ENCODE measurements around the gene LAIR1. TPM values are rescaled to one million over a fixed set of nuclear protein-coding genes. Genes with fewer than 3 reads are reported as not detected.

LAIR1 gene
- total RNA-seq, 1 donor from 2014 or later, result not detected

DNA sequence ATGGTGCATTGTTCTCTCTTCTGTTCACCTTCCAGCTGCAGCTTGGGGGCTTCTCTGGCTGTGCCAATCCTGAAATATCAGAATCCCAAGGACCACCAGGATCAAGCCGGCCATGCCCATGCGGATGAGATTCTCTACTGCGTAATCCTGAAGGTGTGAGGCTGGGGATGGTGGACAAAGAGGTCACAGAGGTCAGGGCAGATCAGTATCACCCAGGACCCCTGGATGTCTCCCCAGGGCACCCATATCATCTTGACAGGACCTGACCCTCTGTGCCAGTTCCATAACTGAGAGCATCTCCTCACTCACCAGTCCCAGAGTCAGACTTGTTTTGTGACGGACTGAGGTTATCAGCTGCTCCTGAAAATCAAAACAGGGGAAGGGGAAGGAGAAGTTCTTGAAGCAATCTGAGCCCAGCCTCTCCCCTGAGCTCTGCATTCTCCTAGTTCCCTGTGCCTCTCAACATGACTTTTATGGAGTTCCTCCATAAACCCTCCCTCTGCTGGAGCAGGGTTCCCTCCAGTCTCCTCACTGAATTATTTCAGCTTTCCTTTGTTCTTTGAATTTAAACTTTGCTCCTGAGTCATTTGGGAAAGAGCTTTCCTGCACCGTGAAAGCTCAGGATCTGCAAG lies 57.2 kb downstream of the LAIR1 start:
- no peaks in the 10 kb centered on the region for H3K36me3 Mint-ChIP-seq (ENCODE audit: insufficient read depth)
- no peak overlapping the region for H3K27ac Mint-ChIP-seq
- H3K9me3 Mint-ChIP-seq (ENCODE audit: low read depth), result no peaks in the 10 kb centered on the region
- no peaks in the 10 kb centered on the region for H3K4me1 Mint-ChIP-seq (ENCODE audit: low read depth)
- no peak overlapping the region for H3K4me3 Mint-ChIP-seq (ENCODE audit: low read depth)
- TF ChIP-seq, protein P1, sequence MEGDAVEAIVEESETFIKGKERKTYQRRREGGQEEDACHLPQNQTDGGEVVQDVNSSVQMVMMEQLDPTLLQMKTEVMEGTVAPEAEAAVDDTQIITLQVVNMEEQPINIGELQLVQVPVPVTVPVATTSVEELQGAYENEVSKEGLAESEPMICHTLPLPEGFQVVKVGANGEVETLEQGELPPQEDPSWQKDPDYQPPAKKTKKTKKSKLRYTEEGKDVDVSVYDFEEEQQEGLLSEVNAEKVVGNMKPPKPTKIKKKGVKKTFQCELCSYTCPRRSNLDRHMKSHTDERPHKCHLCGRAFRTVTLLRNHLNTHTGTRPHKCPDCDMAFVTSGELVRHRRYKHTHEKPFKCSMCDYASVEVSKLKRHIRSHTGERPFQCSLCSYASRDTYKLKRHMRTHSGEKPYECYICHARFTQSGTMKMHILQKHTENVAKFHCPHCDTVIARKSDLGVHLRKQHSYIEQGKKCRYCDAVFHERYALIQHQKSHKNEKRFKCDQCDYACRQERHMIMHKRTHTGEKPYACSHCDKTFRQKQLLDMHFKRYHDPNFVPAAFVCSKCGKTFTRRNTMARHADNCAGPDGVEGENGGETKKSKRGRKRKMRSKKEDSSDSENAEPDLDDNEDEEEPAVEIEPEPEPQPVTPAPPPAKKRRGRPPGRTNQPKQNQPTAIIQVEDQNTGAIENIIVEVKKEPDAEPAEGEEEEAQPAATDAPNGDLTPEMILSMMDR (IDR thresholded peaks at IDR 0.05; ENCODE audit: unreplicated experiment), result no peak
- no peak for DNase-seq (ENCODE audit: low spot score, unreplicated experiment)
- H3K27me3 Mint-ChIP-seq, result peaks cover 14% of the 10 kb centered on the region

DNA sequence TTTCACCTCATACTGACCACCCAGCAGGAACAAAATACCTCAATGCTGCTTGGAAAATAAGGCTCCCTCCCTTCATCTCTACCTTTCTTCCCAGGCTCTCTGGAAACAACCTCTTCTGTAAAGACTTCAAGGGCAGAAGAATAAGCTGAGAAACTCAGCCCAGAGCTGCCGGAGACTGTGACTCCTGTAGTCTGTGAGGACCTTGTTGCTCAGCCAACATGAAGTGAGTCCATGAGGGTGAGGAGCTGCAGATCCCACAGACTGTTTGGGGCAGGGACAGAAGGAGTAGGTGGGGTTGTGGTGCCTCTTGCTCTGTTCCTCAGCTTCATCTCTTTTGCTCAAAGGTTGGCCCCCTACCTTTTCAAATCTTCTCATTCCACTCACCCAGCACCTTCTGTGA lies 59.6 kb downstream of the LAIR1 start:
- peaks cover 22% of the 10 kb centered on the region for H3K27me3 Mint-ChIP-seq
- DNase-seq (ENCODE audit: low spot score, unreplicated experiment), result no peak

DNA sequence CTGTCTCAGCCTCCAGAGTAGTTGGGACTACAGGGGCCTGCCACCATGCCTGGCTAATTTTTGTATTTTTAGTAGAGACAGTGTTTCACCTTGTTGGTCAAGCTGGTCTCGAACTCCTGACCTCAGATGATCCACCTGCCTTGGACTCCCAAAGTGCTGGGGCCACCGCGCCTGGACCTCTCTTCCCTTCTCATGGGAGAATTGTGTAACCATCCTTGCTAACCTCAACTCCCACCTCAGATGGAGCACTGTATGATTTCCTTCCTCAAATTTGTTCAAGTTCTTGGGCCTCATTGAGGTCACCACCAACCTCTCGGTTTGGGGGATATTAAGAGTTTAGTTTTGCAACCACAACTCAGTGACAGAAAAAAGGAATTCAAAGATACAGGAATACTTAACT lies 62.5 kb downstream of the LAIR1 start:
- Mint-ChIP-seq H3K27me3 (peaks cover 34% of the 10 kb centered on the region), H3K27ac (no peak overlapping the region), H3K4me1 (ENCODE audit: low read depth) (no peaks in the 10 kb centered on the region), H3K9me3 (ENCODE audit: low read depth) (no peaks in the 10 kb centered on the region), H3K36me3 (ENCODE audit: insufficient read depth) (no peaks in the 10 kb centered on the region), H3K4me3 (ENCODE audit: low read depth) (no peak overlapping the region)
- no peak for DNase-seq (ENCODE audit: low spot score, unreplicated experiment)
- TF ChIP-seq, protein P1 (IDR thresholded peaks at IDR 0.05; ENCODE audit: unreplicated experiment), result no peak

More for the DNA sequence above, 59.6 kb downstream of the LAIR1 start:
- Mint-ChIP-seq H3K27ac (no peak overlapping the region), H3K9me3 (ENCODE audit: low read depth) (no peaks in the 10 kb centered on the region), H3K4me1 (ENCODE audit: low read depth) (no peaks in the 10 kb centered on the region), H3K36me3 (ENCODE audit: insufficient read depth) (no peaks in the 10 kb centered on the region), H3K4me3 (ENCODE audit: low read depth) (no peak overlapping the region)
- TF ChIP-seq, protein P1 (IDR thresholded peaks at IDR 0.05; ENCODE audit: unreplicated experiment), result no peak

Other genes starting within 250 kb of the LAIR1 start
- gene TFPT, start 249.3 kb downstream of the LAIR1 start, total RNA-seq, result 21.1 and 21.8 TPM in 2 replicates
- gene PRPF31, start 249.2 kb downstream of the LAIR1 start, total RNA-seq, result 71.3 and 78.8 TPM in 2 replicates
- gene CNOT3, start 227.2 kb downstream of the LAIR1 start, total RNA-seq, result 75.4 and 77.3 TPM in 2 replicates
- gene LENG1, start 205.2 kb downstream of the LAIR1 start, total RNA-seq, result 6.8 and 7.2 TPM in 2 replicates
- 119 and 125 TPM in 2 replicates for gene TMC4, start 191.8 kb downstream of the LAIR1 start, total RNA-seq
- gene MBOAT7, start 175.4 kb downstream of the LAIR1 start, total RNA-seq, result 91.5 and 99.1 TPM in 2 replicates
- gene TSEN34, start 173.6 kb downstream of the LAIR1 start, total RNA-seq, result 38.6 and 39.7 TPM in 2 replicates
- gene RPS9, start 164.1 kb downstream of the LAIR1 start, total RNA-seq, result 1,160 and 1,179 TPM in 2 replicates
- gene LILRB3, start 141.9 kb downstream of the LAIR1 start, total RNA-seq, result 0.50 TPM in 1 of 2 replicates, not detected in the other
- gene LILRA6, start 122.1 kb downstream of the LAIR1 start, total RNA-seq, result not detected in 2 replicates
- not detected in 2 replicates for gene LILRB5, start 107.7 kb downstream of the LAIR1 start, total RNA-seq
- not detected in 2 replicates for gene LILRB2, start 83.8 kb downstream of the LAIR1 start, total RNA-seq
- not detected in 2 replicates for gene LILRA5, start 51.8 kb downstream of the LAIR1 start, total RNA-seq
- gene LILRA4, start 25.8 kb downstream of the LAIR1 start, total RNA-seq, result not detected in 2 replicates
- gene TTYH1, start 50.5 kb upstream of the LAIR1 start, total RNA-seq, result 133 and 144 TPM in 2 replicates
- gene LENG8, start 84.3 kb upstream of the LAIR1 start, total RNA-seq, result 188 and 210 TPM in 2 replicates
- 0.72 and 0.75 TPM in 2 replicates for gene LENG9, start 98.8 kb upstream of the LAIR1 start, total RNA-seq
- gene CDC42EP5, start 108.4 kb upstream of the LAIR1 start, total RNA-seq, result 1.6 and 2.1 TPM in 2 replicates
- not detected in 2 replicates for gene LAIR2, start 137.9 kb upstream of the LAIR1 start, total RNA-seq
- not detected in 2 replicates for gene LILRA2, start 208.9 kb upstream of the LAIR1 start, total RNA-seq
- gene LILRA1, start 228.7 kb upstream of the LAIR1 start, total RNA-seq, result not detected in 2 replicates

Measured in progenitor cell of endocrine pancreas (in vitro differentiated cells).